H9 (cell line): ENCODE results near the gene PFDN1. TPM values are rescaled to one million over a fixed set of nuclear protein-coding genes. Genes with fewer than 3 reads are reported as not detected.
A peak's percentile ranks its signal among the peaks of the same experiment; 100 is the strongest.

Experiments
- DNase-seq: peaks from one replicate; pipeline ENCODE4 v3.0.0-alpha.2; 2017
- H2AFZ ChIP-seq: one replicate; pipeline ENCODE4 v1.6.1; 2013; ENCODE audit warnings: mild to moderate bottlenecking, low read length, control low read depth, moderate library complexity
- H2AK5ac ChIP-seq: 2 replicates; pipeline ENCODE4 v1.6.1; 2013; ENCODE audit warnings: low read length, control low read depth, mixed read lengths; ENCODE audit not compliant: insufficient read length
- H2BK120ac ChIP-seq: one replicate; pipeline ENCODE4 v1.6.1; 2013; ENCODE audit warnings: low read depth, mild to moderate bottlenecking, low read length, control low read depth, inconsistent platforms; ENCODE audit not compliant: poor library complexity, severe bottlenecking
- H2BK12ac ChIP-seq: 2 replicates; pipeline ENCODE4 v1.6.1; 2013; ENCODE audit warnings: low read length, control low read depth, mixed read lengths, low read depth; ENCODE audit not compliant: insufficient read length
- H2BK15ac ChIP-seq: 2 replicates; pipeline ENCODE4 v1.6.1; 2013; ENCODE audit warnings: low read depth, low read length, control low read depth
- H2BK20ac ChIP-seq: one replicate; pipeline ENCODE4 v1.6.1; 2013; ENCODE audit warnings: low read depth, mild to moderate bottlenecking, low read length, control low read depth, inconsistent platforms; ENCODE audit not compliant: poor library complexity, severe bottlenecking
- H2BK5ac ChIP-seq: 2 replicates; pipeline ENCODE4 v1.6.1; 2013; ENCODE audit warnings: low read length, control low read depth, mixed read lengths; ENCODE audit not compliant: insufficient read length
- H3K14ac ChIP-seq: 2 replicates; pipeline ENCODE4 v1.6.1; 2013; ENCODE audit warnings: low read length, control low read depth; ENCODE audit not compliant: insufficient read depth
- H3K18ac ChIP-seq: 2 replicates; pipeline ENCODE4 v1.6.1; 2013; ENCODE audit warnings: low read depth, mild to moderate bottlenecking, mixed read lengths, low read length, control low read depth; ENCODE audit not compliant: insufficient read length
- H3K23ac ChIP-seq: 2 replicates; pipeline ENCODE4 v1.6.1; 2013; ENCODE audit warnings: low read length, control low read depth, mixed read lengths, low read depth; ENCODE audit not compliant: insufficient read length
- H3K23me2 ChIP-seq: 2 replicates; pipeline ENCODE4 v1.6.1; 2013; ENCODE audit warnings: low read depth, mild to moderate bottlenecking, mixed read lengths, low read length, control low read depth; ENCODE audit not compliant: insufficient read length, poor library complexity, severe bottlenecking
- H3K27ac ChIP-seq: 2 replicates; pipeline ENCODE4 v1.5.1; 2013; ENCODE audit warnings: low read length, control low read depth, mixed read lengths, low read depth; ENCODE audit not compliant: insufficient read length
- H3K27me3 ChIP-seq: 2 replicates; pipeline ENCODE4 v1.6.1; 2013; ENCODE audit warnings: low read length, control low read depth, inconsistent platforms; ENCODE audit not compliant: insufficient read depth
- H3K4ac ChIP-seq: 2 replicates; pipeline ENCODE4 v1.6.1; 2013; ENCODE audit warnings: low read depth, mild to moderate bottlenecking, control low read depth, inconsistent platforms, low read length, moderate library complexity
- H3K4me1 ChIP-seq: 2 replicates; pipeline ENCODE4 v1.6.1; 2013; ENCODE audit warnings: low read length, control low read depth, inconsistent platforms; ENCODE audit not compliant: insufficient read depth
- H3K4me2 ChIP-seq: 2 replicates; pipeline ENCODE4 v1.6.1; 2013; ENCODE audit warnings: low read length, control low read depth, mixed read lengths; ENCODE audit not compliant: insufficient read length, insufficient read depth
- H3K56ac ChIP-seq: 2 replicates; pipeline ENCODE4 v1.6.1; 2013; ENCODE audit warnings: low read depth, mild to moderate bottlenecking, mixed read lengths, low read length, control low read depth; ENCODE audit not compliant: insufficient read length
- H3K79me1 ChIP-seq: 2 replicates; pipeline ENCODE4 v1.6.1; 2013; ENCODE audit warnings: low read depth, mild to moderate bottlenecking, moderate library complexity, low read length, control low read depth, inconsistent platforms; ENCODE audit not compliant: insufficient read depth, poor library complexity, severe bottlenecking
- H3K79me2 ChIP-seq: 2 replicates; pipeline ENCODE4 v1.6.1; 2013; ENCODE audit warnings: low read length, control low read depth, inconsistent platforms; ENCODE audit not compliant: insufficient read depth
- H3K9ac ChIP-seq: 2 replicates; pipeline ENCODE4 v1.6.1; 2013; ENCODE audit warnings: low read length, control low read depth, mixed read lengths; ENCODE audit not compliant: insufficient read length; ENCODE audit errors: extremely low read depth
- H3K9me3 ChIP-seq: one replicate; pipeline ENCODE4 v1.6.1; 2013; ENCODE audit warnings: low read depth, low read length, inconsistent platforms; ENCODE audit not compliant: control insufficient read depth
- H3T11ph ChIP-seq: one replicate; pipeline ENCODE4 v1.6.1; 2013; ENCODE audit warnings: mild to moderate bottlenecking, low read length, control low read depth, inconsistent platforms
- H4K20me1 ChIP-seq: one replicate; pipeline ENCODE4 v1.6.1; 2013; ENCODE audit not compliant: control insufficient read depth, insufficient read length, insufficient read depth
- H4K5ac ChIP-seq: 2 replicates; pipeline ENCODE4 v1.6.1; 2013; ENCODE audit warnings: low read depth, mild to moderate bottlenecking, mixed read lengths, low read length, control low read depth; ENCODE audit not compliant: insufficient read length
- H4K8ac ChIP-seq: replicated peaks from 2 replicates; pipeline ENCODE4 v1.6.1; 2013; ENCODE audit warnings: low read length, control low read depth, mixed read lengths, low read depth; ENCODE audit not compliant: insufficient read length
- H4K91ac ChIP-seq: 2 replicates; pipeline ENCODE4 v1.6.1; 2013; ENCODE audit warnings: low read depth, mild to moderate bottlenecking, moderate library complexity, mixed read lengths, low read length, control low read depth; ENCODE audit not compliant: insufficient read length
- H3K27ac Mint-ChIP-seq, 3 experiments: 2 replicates in 2 of 3; 3 replicates in 1 of 3; pipeline ENCODE4 v1.8.0; 2020 to 2021; ENCODE audit warnings: mixed read lengths in 3 of 3, mild to moderate bottlenecking in 1 of 3, moderate library complexity in 1 of 3
- H3K27me3 Mint-ChIP-seq: 2 replicates; pipeline ENCODE4 v1.8.0; 2021; ENCODE audit warnings: low read depth, mild to moderate bottlenecking, moderate library complexity, mixed read lengths
- H3K36me3 Mint-ChIP-seq, 3 experiments: 2 replicates in 2 of 3; 3 replicates in 1 of 3; pipeline ENCODE4 v1.8.0; 2020 to 2021; ENCODE audit warnings: low read depth in 3 of 3, mixed read lengths in 3 of 3; ENCODE audit not compliant: insufficient read depth in 1 of 3
- H3K4me1 Mint-ChIP-seq, 2 experiments: 2 replicates each; pipeline ENCODE4 v1.8.0; 2020; ENCODE audit warnings: mixed read lengths in 2 of 2
- H3K4me3 Mint-ChIP-seq, 2 experiments: 2 replicates in 1 of 2; 3 replicates in 1 of 2; pipeline ENCODE4 v1.8.0; 2020 to 2021; ENCODE audit warnings: mild to moderate bottlenecking in 2 of 2, mixed read lengths in 2 of 2, moderate library complexity in 1 of 2
- H3K9me3 Mint-ChIP-seq, 2 experiments: 2 replicates in 1 of 2; 3 replicates in 1 of 2; pipeline ENCODE4 v1.8.0; 2020; ENCODE audit warnings: mild to moderate bottlenecking in 2 of 2, mixed read lengths in 2 of 2, moderate library complexity in 1 of 2
- CTCF ChIP-seq: fragments of 200-600 bp; sonication (generic); conservative IDR thresholded peaks from 3 replicates; pipeline ENCODE4 v1.8.0; 2021; ENCODE audit warnings: antibody characterized with exemption, mild to moderate bottlenecking
- WGBS: extraction: QIAGEN DNeasy Blood & Tissue Kit; methylation state at CpG from one replicate; pipeline ENCODE4 v1.1.7; 2013; ENCODE audit warnings: missing lambda C conversion rate, low lambda C conversion rate, mixed read lengths; ENCODE audit not compliant: insufficient read length; ENCODE audit errors: extremely low coverage; 5-methylcytosine and 5-hydroxymethylcytosine counted together
- total RNA-seq: library from RNA; stranded (reverse); gene quantifications from 2 replicates; pipeline ENCODE4 v1.2.1, GENCODE V29; 2021

Gene PFDN1
- total RNA-seq, 1 experiment from 2014 or later: 58.3 TPM

GRCh38 chr5:140312067-140312790 lies 9.3 kb upstream of the PFDN1 start:
- peak; percentile 46 for DNase-seq

More at GRCh38 chr5:140312067-140312790, 9.3 kb upstream of the PFDN1 start:
- H2BK15ac ChIP-seq: no peak overlapping the region
- H4K8ac ChIP-seq: no peak overlapping the region
- no peak overlapping the region for H2AK5ac ChIP-seq
- no CpG with 5 or more reads among the region's 4 CpGs for WGBS
- no peak overlapping the region for H3K14ac ChIP-seq
- no peak for TF ChIP-seq CTCF
- H3K4me2 ChIP-seq: no peak overlapping the region
- H3K23me2 ChIP-seq: no peaks in the 10 kb centered on the region
- no peak overlapping the region for H3T11ph ChIP-seq
- no peak overlapping the region for H3K9ac ChIP-seq
- H3K79me1 ChIP-seq: no peaks in the 10 kb centered on the region
- Mint-ChIP-seq H3K4me1 (peaks cover 9% of the 10 kb centered on the region in 2 experiments), H3K4me3 (peak overlapping the region in 1 of 2 experiments; percentile 19; a peak in 1 of 5 replicates), H3K27ac (peak overlapping the region in 1 of 3 experiments; percentile 56; a peak in 3 of 7 replicates), H3K36me3 (no peaks in the 10 kb centered on the region), H3K9me3 (no peaks in the 10 kb centered on the region), H3K27me3 (no peaks in the 10 kb centered on the region)
- no peaks in the 10 kb centered on the region; the same call in 1 of the 2 replicates for H3K4me1 ChIP-seq
- no peaks in the 10 kb centered on the region for H3K27me3 ChIP-seq
- H3K23ac ChIP-seq: no peak overlapping the region
- no peaks in the 10 kb centered on the region for H4K20me1 ChIP-seq
- no peak overlapping the region for H2BK12ac ChIP-seq
- H2BK120ac ChIP-seq: no peak overlapping the region
- no peaks in the 10 kb centered on the region for H3K79me2 ChIP-seq
- H3K18ac ChIP-seq: no peak overlapping the region
- no peak overlapping the region for H2BK5ac ChIP-seq
- H2BK20ac ChIP-seq: no peak overlapping the region
- no peak overlapping the region for H4K91ac ChIP-seq
- no peak overlapping the region for H3K27ac ChIP-seq
- H3K9me3 ChIP-seq: no peaks in the 10 kb centered on the region
- no peak overlapping the region for H4K5ac ChIP-seq
- H3K4ac ChIP-seq: no peak overlapping the region
- no peak overlapping the region for H2AFZ ChIP-seq
- no peak overlapping the region for H3K56ac ChIP-seq
